GM12874 (cell line): ENCODE measurements around the gene GDPD5.

Experiments used
- CTCF ChIP-seq: IDR thresholded peaks from 2 replicates; pipeline ENCODE4 v1.5.1; 2011; ENCODE audit warnings: low read depth, mild to moderate bottlenecking, control low read depth, low read length, moderate library complexity; ENCODE audit not compliant: insufficient read depth

The GDPD5 gene

GRCh38 chr11:75468534-75469340 lies 57.0 kb downstream of the GDPD5 start:
- no peak for TF ChIP-seq CTCF

GRCh38 chr11:75467881-75468280 lies 57.9 kb downstream of the GDPD5 start:
- no peak for TF ChIP-seq CTCF

- TF ChIP-seq CTCF, result no peak
Observed at GRCh38 chr11:75467311-75467710, 58.4 kb downstream of the GDPD5 start.

DNA sequence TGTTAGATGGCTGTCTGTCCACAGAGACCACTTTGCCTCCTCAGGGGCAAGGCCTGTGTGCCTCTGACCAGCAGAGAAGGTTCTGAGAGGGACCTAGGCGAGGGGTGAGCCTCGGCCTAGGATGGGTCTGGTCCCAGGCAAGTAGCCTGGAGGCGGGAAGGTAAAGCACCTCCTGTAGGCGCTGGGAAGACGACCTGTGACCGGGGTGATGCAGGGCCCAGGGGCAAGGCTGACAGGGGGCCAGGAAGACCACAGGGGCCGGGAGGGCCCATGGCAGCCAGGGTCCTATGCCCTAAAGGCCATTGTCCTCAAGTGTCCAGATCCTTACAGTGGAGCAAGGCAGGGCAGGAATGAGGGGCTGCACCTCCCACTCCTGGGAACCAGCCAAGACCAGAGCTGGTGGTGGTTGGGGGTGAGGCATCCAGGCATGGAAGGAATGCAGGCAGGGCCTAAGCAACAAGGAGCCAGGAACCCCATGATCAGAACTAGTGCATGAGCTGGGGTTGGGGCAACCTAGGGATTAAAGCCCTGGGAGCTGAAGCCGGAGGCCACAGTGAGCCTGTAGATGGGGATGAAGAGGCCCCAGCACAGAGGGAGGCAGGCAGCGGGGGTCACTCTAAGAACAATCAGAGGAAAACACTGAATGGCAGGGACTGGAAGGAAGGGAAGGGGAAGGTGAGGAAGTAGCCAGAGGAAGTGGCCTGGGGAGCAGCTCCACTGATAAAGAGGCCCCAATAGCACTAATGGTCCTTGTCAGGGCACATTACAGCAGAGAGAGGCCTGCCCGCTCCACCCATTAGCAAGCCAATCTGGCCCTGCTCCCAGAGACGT lies 59.8 kb downstream of the GDPD5 start:
- no peak for TF ChIP-seq CTCF

GRCh38 chr11:75463106-75463774 lies 62.5 kb downstream of the GDPD5 start:
- TF ChIP-seq CTCF, result no peak

- TF ChIP-seq CTCF, result no peak
Observed at GRCh38 chr11:75462117-75462653, 63.6 kb downstream of the GDPD5 start.

DNA sequence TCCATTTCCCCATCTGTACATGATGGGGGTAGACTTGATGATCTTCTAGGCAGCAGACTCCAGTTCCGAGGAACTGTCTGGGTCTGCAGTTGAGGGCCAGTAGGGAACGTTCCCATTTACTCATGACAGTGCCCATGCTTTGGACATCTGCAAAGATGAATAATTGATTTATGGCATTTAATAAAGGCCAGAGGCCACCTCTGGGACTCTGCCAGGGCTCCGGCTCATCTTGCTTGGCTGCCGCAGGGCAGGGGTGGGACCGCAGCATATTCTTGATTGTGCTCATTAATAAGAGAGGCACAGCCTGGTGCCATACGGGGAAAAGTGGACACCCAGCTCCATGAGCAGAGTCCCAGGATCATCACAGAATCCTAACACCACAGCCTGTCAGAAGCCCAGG lies 64.6 kb downstream of the GDPD5 start:
- no peak for TF ChIP-seq CTCF
